Measurements from ENCODE around the gene RALGAPA2. TPM values are rescaled to one million over a fixed set of nuclear protein-coding genes. Genes with fewer than 3 reads are reported as not detected.

RALGAPA2 gene
- total RNA-seq, 1 experiment from 2014 or later: 18.2 TPM

DNA sequence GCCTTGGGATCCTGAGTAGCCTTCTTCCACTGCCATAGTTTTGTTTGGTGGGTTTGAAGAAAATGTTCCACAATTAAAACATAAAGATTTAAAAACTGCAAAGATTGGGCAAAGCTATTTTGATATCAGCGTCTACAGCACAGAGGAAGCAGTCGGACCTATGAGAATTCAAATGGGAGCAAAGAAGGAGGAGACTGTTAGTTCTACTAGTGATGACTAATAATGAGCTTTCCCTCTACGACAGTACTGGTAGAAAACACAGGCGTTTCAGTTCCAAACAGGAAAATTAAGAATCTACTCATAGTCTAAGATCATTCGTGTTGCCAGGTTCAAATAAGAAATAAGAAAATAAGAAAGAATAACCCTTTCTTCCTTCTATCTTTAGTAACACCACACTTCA lies 223.4 kb downstream of the RALGAPA2 start:
- H3K9me3 Mint-ChIP-seq: peaks cover 4% of the 10 kb centered on the region; the same call in 1 of the 2 replicates
- H3K27me3 Mint-ChIP-seq (ENCODE audit: low read depth): no peaks in the 10 kb centered on the region
- ATAC-seq (no peak), DNase-seq (ENCODE audit: low spot score) (no peak)
- peaks cover 46% of the 10 kb centered on the region for H3K4me1 Mint-ChIP-seq
- no peak overlapping the region for H3K27ac Mint-ChIP-seq
- no peak overlapping the region for H3K4me3 Mint-ChIP-seq
- ChIA-PET CTCF (interaction anchor here (1.0 kb wide), 1 partner anchor 37 kb away, joined by 3 read pairs; no protein-coding TSS in a partner anchor), POLR2A (no interaction called here)
- peaks cover 8% of the 10 kb centered on the region for H3K36me3 Mint-ChIP-seq
- TF ChIP-seq, protein P1, sequence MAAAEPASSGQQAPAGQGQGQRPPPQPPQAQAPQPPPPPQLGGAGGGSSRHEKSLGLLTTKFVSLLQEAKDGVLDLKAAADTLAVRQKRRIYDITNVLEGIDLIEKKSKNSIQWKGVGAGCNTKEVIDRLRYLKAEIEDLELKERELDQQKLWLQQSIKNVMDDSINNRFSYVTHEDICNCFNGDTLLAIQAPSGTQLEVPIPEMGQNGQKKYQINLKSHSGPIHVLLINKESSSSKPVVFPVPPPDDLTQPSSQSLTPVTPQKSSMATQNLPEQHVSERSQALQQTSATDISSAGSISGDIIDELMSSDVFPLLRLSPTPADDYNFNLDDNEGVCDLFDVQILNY (CRISPR knock-in tag; IDR thresholded peaks at IDR 0.05): no peak
- no peak for TF ChIP-seq NFATC4 (CRISPR knock-in tag; IDR thresholded peaks at IDR 0.05)
- TF ChIP-seq RORB (CRISPR knock-in tag; IDR thresholded peaks at IDR 0.05): no peak
- no peak for TF ChIP-seq NFE2L1 (CRISPR knock-in tag; IDR thresholded peaks at IDR 0.05)
- TF ChIP-seq, protein P2, sequence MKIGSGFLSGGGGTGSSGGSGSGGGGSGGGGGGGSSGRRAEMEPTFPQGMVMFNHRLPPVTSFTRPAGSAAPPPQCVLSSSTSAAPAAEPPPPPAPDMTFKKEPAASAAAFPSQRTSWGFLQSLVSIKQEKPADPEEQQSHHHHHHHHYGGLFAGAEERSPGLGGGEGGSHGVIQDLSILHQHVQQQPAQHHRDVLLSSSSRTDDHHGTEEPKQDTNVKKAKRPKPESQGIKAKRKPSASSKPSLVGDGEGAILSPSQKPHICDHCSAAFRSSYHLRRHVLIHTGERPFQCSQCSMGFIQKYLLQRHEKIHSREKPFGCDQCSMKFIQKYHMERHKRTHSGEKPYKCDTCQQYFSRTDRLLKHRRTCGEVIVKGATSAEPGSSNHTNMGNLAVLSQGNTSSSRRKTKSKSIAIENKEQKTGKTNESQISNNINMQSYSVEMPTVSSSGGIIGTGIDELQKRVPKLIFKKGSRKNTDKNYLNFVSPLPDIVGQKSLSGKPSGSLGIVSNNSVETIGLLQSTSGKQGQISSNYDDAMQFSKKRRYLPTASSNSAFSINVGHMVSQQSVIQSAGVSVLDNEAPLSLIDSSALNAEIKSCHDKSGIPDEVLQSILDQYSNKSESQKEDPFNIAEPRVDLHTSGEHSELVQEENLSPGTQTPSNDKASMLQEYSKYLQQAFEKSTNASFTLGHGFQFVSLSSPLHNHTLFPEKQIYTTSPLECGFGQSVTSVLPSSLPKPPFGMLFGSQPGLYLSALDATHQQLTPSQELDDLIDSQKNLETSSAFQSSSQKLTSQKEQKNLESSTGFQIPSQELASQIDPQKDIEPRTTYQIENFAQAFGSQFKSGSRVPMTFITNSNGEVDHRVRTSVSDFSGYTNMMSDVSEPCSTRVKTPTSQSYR (CRISPR knock-in tag; IDR thresholded peaks at IDR 0.05): no peak
- TF ChIP-seq, protein P3, sequence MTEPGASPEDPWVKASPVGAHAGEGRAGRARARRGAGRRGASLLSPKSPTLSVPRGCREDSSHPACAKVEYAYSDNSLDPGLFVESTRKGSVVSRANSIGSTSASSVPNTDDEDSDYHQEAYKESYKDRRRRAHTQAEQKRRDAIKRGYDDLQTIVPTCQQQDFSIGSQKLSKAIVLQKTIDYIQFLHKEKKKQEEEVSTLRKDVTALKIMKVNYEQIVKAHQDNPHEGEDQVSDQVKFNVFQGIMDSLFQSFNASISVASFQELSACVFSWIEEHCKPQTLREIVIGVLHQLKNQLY (CRISPR knock-in tag; IDR thresholded peaks at IDR 0.05): no peak
- TF ChIP-seq ZNF671 (CRISPR knock-in tag; IDR thresholded peaks at IDR 0.05): no peak
- TF ChIP-seq, protein P4, sequence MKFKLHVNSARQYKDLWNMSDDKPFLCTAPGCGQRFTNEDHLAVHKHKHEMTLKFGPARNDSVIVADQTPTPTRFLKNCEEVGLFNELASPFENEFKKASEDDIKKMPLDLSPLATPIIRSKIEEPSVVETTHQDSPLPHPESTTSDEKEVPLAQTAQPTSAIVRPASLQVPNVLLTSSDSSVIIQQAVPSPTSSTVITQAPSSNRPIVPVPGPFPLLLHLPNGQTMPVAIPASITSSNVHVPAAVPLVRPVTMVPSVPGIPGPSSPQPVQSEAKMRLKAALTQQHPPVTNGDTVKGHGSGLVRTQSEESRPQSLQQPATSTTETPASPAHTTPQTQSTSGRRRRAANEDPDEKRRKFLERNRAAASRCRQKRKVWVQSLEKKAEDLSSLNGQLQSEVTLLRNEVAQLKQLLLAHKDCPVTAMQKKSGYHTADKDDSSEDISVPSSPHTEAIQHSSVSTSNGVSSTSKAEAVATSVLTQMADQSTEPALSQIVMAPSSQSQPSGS (CRISPR knock-in tag; IDR thresholded peaks at IDR 0.05; ENCODE audit: borderline replicate concordance, low read depth): no peak
- TF ChIP-seq TCF7 (CRISPR knock-in tag; IDR thresholded peaks at IDR 0.05; ENCODE audit: low read depth): no peak
- TF ChIP-seq ESRRA (CRISPR knock-in tag; IDR thresholded peaks at IDR 0.05; ENCODE audit: borderline replicate concordance): no peak
- no peak for TF ChIP-seq FOXK1 (CRISPR knock-in tag; IDR thresholded peaks at IDR 0.05)
- no peak for TF ChIP-seq ZNF263 (CRISPR knock-in tag; IDR thresholded peaks at IDR 0.05; ENCODE audit: low read depth)
- no peak for TF ChIP-seq ZNF416 (CRISPR knock-in tag; IDR thresholded peaks at IDR 0.05)
- TF ChIP-seq NR3C1 (CRISPR knock-in tag; conservative IDR thresholded peaks at IDR 0.05; ENCODE audit: low read depth): no peak
- TF ChIP-seq, protein P5, sequence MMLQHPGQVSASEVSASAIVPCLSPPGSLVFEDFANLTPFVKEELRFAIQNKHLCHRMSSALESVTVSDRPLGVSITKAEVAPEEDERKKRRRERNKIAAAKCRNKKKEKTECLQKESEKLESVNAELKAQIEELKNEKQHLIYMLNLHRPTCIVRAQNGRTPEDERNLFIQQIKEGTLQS (CRISPR knock-in tag; conservative IDR thresholded peaks at IDR 0.05): no peak
- TF ChIP-seq ZNF138 (CRISPR knock-in tag; conservative IDR thresholded peaks at IDR 0.05): no peak
- no peak for TF ChIP-seq GTF2I (CRISPR knock-in tag; conservative IDR thresholded peaks at IDR 0.05)
- no peak for TF ChIP-seq NR2C2 (CRISPR knock-in tag; IDR thresholded peaks at IDR 0.05)
- TF ChIP-seq IRF2 (CRISPR knock-in tag; IDR thresholded peaks at IDR 0.05; ENCODE audit: borderline replicate concordance, low read depth): no peak

DNA sequence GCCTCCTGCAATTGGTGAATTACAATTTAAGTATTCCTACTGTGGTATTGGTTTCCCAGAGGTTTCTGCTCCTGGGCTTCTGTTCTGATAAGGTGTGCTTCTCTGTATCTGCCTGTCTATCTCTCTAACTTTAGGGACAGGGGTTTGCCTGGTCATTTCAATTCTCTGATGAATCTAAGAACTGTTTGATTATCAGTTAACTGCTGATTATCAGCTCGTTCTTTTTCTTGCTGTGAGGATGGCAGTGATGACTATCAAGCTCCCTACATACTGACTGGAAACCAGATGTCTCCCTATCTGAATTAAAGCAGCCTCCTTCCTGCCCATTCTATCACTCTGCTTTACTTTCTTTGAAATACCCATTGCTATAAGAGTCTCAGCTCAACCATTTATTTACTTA lies 224.1 kb downstream of the RALGAPA2 start:
- ChIA-PET CTCF (no interaction called here), POLR2A (no interaction called here)
- Mint-ChIP-seq H3K27ac (no peak overlapping the region), H3K36me3 (peaks cover 8% of the 10 kb centered on the region), H3K4me1 (peaks cover 40% of the 10 kb centered on the region), H3K4me3 (no peak overlapping the region), H3K9me3 (peaks cover 4% of the 10 kb centered on the region; the same call in 1 of the 2 replicates), H3K27me3 (ENCODE audit: low read depth) (no peaks in the 10 kb centered on the region)
- ATAC-seq (no peak), DNase-seq (ENCODE audit: low spot score) (no peak)
- TF ChIP-seq IRF2 (CRISPR knock-in tag; IDR thresholded peaks at IDR 0.05; ENCODE audit: borderline replicate concordance, low read depth) (no peak), ETV6 (CRISPR knock-in tag; IDR thresholded peaks at IDR 0.05) (no peak)
